ACHN (cell line): ENCODE measurements around the gene KAT7.

ENCODE experiments used
- DNase-seq: peaks from one replicate; pipeline ENCODE4 v3.0.0-alpha.2; 2015
- in situ Hi-C: cut with HindIII; loops from 2 replicates; pipeline ENCODE4 v1.10.0; 2017; ENCODE audit warnings: low sequenced_read_pairs, low pct_ligation_motif_present, low pct_unique_long_range_greater_than_20kb

KAT7 gene

DNA sequence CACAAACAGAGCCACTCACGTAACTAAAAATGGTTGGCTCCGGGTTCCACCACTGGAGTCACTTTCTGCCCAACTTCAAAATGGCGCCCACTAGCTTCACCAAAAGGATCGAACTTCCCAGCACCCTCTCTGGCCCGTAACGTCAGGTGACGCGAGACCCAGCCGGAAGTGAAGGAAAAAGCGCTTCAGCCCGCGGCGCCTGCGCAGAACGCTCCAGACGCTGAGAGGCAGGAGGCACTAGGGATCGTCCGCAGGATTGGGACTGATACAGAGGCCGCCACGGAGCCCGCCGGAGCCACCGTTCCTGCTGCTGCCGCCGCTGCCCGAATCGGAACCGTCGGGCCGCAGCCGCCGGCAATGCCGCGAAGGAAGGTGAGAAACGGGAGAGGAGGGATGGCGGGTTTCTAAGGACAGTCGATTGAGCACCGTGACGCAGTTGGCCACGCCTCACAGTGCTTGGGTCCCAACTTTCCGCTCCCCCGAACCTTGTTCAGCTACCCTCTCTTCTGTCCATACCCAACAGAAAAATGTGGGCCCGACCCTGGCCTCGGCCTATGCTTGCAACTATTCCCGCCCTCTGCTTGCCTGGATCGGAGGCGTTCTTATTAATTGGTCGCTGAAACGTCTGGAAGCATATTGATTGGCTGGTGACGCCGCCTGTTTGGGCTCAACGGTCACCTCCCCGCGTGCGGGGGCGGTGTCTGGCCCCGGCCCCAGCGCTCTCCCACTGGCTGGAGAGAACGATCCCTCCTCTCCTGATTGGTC, at the start of gene KAT7:
KAT7 (plus strand) TSS at position 204 of the 765 bp plus-strand sequence; CDS start at position 358, 154 bp downstream.
- peak; percentile 100 for DNase-seq
- in situ Hi-C loops = no loop called here

DNA sequence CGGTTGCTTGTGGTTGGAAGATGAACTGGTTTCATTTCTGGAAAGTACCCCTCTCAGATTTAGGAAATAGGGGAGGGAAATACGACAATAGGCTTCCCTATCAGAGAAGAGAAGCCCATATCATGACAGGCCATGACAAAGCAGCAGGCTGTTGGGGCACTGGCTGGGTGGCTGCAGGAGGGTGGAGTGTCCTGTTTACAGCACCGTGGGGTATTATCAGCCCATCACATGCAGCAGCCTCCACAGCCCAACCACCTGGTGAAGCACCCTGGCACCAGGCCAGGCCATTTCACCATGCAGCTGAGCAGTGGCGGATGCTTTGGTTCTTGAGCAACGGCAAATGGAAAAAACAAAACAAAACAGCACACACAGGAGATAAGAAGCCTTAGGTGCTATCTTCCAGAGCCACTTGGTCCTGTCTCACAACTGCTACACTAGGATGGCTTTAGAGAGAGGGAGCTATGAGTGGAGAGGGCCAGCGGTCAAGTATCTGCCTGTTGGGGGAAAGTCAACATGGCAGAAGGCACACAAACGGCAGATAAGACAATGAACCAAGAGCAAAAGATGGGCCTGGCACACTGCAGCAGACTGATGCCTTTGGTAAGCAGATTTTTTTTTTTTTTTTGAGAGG, 48.7 kb upstream of the KAT7 start:
- in situ Hi-C loops = no loop called here
- no peak for DNase-seq

DNA sequence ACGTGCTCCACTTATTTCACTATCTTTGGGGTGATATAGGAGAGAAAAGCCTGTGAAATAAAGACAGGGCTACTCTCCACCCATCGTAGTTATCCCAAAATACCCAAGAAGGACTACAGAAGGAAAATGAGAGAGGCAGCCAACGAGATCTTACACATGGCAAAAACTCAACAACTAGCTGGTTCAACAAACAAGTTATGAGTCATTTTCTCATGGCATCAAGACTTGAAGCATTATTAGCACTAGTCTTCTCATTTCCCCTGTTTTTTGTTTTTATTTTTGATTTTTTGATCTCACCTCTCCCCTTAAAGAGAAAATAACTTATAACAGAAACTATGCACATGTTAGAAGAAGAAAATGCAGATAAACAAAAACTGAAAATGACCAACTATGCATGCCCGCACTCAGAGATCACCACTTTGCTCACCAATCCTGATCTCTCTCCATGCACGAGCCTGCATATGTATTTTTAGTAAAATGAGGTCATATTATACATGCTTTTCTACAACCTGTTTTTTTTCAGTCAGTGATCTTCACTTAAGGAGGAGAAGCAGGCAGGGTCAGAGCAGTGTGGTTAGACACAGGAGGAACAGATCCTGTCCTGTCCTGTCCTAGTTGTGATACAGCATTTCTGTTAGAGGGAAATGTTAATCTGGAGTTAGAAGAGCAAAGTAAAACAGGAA, 47.3 kb upstream of the KAT7 start:
- in situ Hi-C loops = no loop called here
- DNase-seq = no peak

DNA sequence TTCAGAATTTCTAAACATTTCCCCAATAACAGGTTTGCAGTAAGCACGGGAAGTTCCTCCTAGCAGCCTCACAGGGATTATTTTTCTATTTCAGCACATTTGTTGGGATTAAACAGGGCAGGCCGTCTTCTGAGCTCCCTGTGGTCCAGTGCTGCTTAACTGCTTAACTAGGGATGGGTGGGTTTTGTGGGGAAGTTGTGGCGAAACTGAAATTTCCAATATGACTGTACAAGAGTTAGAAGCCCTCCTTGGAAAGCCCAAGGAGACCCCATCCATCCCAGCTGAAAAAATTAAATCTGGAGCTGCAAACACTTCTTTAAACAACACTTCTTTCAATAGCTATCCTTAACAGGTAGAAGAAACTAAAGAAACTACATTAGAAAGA, 46.8 kb upstream of the KAT7 start:
- DNase-seq = no peak
- in situ Hi-C loops = no loop called here

DNA sequence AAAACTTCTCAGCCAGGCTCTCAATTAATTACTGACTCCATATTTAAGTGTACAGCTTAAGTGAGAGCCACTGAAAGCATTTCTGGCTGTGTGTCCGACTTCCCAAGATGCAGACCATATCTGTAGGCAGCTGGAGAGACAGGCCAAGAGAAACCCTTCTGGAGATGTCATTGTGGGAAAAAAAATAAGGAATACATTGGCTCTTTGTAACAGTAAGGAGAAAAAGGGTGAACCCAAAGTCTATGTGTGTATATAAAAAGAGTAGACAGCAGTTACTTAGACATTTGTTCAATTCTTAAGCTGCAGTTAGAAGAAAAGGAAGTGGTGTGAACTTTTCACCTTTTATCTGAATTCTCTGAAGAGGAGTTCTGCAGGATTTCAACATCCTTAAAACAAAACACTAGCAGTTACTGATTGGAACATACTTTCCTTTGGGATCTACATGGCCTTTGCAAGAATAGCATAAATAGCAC, 46.3 kb upstream of the KAT7 start:
- no peak for DNase-seq
- in situ Hi-C loops = no loop called here

DNA sequence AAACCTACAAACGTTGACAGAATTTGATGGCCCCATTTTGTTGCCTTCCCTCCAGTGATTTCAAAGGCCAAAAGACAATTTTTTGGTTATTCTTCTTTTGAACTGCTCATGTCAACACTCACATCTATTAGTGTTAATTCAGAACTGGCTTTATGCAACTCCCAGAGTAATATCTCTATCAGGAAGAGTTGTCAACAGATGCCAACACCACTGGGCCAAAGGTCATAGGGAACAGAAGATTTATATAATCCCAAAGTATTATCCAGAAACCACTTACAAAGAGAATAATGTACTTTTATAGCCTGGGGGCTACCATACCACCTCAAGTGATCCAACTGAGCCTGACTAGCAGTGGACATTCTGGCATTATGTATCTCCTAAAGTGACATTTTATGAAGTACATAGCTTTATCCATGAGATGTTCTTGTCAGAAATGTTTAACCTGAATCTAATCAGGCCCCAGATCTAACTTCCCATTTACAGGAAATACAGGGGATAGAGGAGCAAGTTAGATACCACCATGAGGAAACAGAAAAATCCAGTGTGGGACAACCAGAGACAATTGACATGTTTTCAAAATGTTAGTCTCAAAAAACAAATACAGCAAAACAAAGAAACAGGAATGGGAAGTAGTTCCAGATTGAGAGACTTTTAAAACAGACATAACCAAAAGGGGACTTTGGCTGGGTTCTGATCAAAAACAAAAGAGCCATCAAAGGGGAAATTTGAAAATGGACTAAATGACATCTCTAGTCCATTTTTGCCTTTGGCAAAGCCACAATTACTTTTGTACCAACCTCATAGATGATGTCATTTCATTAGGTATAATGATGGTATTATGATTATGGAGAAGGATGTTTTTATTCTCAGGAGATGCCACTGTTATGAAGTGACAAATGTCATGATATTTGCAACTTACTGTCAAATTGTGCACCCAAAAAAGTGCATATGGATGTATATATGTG, 43.0 kb upstream of the KAT7 start:
- in situ Hi-C loops = no loop called here
- no peak for DNase-seq

DNA sequence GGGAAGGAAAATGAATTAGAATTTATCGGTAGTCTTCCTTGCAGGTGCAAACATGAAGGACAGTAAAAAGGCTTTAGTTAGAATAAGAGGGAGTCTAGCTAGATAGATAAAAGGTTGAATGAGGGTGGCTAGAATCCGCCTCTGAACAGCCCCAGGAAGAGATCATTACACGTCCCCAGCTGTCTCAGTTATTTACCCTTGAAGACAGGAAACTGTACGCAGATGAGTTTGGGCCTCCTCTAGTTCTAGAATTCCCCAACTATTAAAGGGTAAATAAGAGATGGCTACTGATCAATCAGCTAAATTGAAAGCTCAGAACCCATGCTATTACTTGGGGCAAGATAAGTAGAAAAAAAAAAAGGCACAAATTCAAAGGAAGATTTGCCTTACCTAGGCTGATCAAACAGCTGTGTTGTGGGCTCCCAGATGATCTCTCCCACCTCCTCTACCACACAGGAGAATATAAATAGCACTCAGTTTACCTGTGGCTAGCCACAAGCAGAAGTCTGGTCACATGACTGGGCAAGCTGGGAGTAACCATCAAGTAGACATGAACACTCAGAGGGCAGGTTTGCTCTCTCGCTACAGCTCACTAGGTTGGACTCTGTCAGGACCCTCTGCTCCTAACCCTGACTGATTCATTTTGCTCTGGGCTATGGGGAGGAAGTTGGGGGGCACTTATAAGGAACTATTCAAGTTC, 41.5 kb upstream of the KAT7 start:
- no peak for DNase-seq
- in situ Hi-C loops = no loop called here

DNA sequence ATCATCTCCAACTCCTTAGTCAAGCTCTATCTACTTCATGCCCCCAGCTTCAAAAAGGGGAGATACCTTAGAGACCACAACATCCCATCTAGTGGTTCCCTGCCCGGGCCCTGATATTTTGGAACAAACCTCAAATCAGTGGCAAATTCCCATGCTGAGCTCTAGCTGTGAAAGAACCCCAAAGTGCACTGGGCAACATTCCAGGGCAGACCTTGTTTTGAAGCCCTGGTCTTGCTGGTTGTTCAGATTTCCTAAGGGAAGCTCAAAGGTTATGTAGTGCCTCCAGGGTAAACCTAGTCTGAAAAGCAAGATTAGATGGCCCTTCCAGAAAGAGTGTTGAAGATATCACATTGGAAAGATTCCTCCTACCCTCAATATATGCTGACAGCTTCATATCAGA, 40.8 kb upstream of the KAT7 start:
- DNase-seq = no peak
- in situ Hi-C loops = no loop called here

DNA sequence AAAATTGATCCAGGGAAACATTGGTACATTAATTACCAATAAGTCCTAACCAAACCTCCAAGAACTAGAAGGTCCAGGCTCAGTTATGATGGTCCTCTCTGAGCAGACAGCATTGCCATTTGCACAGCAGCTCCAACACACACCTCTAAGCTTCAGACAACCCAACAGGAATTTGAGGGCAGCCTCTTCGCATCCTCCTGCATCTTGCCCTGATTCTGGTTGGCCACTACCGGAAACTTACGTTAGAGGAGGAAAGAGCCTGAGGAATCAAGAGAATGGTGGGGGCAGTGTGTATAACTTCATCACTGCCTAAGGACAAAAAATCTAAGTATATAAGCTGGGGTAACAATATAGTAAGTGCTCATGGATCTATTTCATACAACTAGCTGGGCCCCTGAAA, 40.3 kb upstream of the KAT7 start:
- in situ Hi-C loops = no loop called here
- no peak for DNase-seq

DNA sequence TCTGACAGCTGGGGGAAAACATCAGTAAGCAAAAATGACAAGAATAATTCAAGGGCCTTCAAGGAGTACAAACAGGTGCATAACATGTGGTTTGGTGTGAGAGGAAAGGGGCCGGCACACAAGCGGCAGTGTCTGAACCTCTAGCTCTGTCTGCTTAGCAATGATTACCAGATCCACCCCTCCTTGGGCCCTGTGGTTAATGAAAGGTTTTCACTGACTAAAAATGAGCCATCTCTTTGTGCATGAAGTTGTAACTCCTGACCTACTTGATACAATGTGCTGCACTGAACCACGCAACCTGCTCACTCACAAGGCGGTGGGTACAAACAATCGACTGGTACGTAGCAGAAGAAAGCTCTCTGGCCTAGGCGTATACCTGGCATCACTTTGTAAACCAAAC, 39.7 kb upstream of the KAT7 start:
- in situ Hi-C loops = no loop called here

DNA sequence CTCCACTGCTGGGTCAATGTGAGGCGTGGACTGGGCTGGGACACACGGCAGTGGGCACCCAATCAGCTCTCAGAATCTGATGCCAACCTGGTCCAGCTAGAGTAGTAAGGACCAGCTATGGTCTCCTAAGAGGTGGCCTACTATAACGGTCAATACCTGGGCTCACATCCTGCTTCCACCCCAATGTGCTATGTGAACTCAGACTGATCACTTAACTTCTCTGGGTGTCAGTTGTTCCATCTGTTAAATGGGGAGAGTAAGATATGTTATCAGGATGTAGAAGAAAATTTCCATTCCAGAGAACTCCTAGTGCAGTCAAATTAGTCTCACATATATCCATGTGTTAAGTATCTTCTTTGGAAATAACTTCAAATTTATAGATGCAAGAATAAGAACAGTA, 38.8 kb upstream of the KAT7 start:
- in situ Hi-C loops = no loop called here

More for the DNA sequence above, 39.7 kb upstream of the KAT7 start:
- DNase-seq = peak; percentile 49

DNA sequence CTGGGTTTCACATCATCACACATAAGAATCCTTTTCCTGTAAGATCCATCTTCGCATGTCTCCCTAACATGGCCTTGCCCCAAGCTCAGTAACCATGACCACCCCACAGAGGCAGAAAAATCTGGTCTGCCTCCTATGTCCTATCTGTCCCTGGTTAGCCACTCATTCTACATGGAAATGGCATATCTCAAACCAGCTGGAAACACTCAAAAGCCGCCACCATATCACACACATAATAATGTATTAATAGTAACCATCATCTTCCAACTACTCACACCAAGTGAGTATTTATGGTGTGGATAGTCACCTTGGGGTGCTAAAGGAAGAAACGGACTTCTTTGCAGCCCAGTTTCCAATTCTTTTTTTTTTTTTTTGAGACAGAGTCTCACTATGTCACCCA, 36.0 kb upstream of the KAT7 start:
- no peak for DNase-seq
- in situ Hi-C loops = no loop called here

More for the DNA sequence above, 38.8 kb upstream of the KAT7 start:
- no peak for DNase-seq

DNA sequence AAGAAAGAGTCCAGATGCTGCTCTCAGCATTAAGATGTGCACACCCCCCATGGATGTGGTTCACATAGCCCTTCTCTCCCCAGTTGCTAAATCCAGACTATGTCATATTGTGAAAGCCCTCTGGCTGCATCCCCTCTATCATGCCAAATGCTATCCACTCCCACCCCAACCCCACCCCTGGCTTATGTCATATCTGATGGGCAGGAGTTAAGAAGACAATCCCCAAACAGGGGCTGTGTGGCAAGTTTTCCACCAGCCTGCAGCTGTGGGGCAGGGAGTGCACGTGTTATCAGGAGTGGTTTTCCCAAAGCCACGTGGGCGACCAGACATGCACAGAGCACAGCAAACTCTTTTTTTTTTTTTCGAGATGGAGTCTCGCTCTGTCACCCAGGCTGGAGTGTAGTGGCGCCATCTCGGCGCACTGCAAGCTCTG, 34.5 kb upstream of the KAT7 start:
- DNase-seq = no peak
- in situ Hi-C loops = no loop called here

DNA sequence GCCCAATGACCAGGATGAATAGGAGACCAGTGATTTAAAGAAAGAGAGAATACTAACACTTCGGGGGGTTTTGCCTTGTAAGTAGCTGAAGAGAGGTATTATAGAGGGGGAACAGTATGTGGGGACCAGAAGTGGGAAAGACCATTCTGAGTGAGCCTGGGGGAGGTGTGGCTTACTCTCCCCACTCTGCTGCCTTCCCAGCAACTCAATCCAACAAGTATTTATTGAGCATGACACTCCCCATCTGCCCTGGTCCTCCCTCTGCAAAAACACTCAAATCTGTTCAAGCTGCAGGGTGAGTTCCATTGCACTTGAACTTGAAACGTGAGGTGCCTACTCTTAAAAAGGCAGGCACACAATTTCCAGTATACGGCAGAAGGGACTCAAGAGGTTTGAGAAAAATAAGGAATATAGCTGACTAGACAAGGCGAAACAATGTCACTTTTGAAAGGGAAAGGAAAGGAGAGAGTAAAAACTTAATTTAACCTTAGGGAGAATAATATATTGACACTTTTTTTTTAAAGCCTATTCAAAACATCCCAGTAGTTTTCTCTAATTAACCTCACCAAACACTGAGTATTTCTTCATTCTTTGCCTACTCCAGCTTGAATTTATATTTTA, 32.7 kb upstream of the KAT7 start:
- in situ Hi-C loops = no loop called here

DNA sequence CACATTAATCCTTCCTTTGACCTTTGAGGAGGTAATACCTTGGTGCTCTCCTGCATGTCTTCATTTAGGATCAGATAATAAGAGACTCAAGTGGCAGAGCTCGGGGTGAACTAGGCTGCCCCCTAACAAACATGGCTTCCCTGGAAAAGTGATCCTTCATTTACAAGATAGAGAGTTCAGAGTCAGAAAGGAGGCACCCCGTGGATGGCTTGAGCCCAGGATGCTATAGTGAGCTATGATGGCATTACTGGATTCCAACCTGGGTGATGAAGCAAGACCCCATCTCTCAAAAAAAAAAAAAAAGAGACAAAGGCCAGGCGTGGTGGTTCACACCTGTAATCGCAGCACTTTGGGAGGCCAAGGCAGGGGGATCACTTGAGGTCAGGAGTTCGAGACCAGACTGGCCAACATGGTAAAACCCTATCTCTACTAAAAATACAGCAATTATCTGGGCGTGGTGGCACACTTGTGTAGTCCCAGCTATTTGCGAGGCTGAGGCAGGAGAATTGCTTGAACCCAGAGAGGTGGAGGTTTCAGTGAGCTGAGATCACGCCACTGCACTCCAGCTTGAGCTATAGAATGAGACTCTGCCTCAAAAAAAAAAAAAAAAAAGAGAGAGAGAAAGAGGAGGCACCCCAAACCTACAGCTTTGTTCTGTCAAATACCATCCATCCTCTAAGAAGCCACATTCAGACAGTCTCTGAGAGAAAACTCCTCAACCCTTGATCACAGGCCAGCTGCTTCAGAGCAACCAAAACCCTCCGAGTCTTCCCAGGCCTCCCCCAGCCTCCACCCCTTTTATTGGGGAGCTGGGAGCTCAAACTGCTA, 31.9 kb upstream of the KAT7 start:
- in situ Hi-C loops = no loop called here
- no peak for DNase-seq

More for the DNA sequence above, 32.7 kb upstream of the KAT7 start:
- no peak for DNase-seq

DNA sequence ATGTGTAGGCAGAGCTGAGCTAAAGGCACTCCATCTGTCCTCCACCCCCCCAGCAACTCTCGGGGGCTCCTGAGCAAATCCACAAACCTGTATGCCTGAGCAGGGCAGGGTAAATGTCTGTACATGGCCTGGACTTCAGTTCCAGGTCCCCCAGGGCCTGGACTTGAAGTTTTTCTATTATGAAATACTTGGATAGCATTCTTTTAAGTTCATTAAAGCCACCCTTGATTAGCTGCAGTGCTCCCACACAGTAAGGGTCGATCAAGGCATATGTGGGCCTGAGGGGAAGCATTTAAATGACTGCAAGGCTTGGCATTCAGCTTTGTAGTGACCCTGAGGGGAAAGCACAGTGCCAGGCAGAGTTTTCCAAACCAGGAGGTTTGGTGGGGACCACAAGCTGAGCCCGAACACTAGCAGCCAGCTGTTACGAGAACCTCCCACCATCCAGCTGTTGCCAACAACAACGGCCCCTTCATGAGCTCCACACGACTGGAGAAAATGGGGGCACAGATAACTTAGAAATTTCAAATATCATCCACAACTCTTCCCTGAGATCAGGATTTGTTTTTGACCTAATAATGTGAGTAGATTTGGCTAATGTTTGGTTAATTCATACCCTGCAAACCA, 31.2 kb upstream of the KAT7 start:
- in situ Hi-C loops = no loop called here
- no peak for DNase-seq
